Measurements from ENCODE around the gene OSR1.

OSR1 gene

DNA sequence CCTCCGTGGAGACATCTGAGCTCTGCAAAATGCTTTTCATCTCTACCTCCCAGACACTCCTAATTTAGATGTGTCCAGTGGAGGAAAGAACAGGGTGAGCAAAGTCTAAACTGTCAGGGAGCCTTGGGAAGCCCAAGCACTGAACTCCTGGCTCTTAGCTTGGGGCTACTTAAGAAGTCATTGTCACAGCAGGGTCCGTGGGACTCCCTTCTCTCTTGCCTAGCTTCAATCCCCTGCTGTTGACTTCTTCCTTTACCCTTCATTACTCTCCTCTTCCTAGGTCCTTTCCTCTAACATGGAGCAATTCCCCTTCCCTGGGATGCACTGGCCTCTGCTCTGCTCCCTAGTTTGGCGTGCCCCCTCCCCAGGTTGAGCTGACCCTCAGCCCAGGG, 3.4 kb downstream of the OSR1 start:
- TF ChIP-seq, protein P1, sequence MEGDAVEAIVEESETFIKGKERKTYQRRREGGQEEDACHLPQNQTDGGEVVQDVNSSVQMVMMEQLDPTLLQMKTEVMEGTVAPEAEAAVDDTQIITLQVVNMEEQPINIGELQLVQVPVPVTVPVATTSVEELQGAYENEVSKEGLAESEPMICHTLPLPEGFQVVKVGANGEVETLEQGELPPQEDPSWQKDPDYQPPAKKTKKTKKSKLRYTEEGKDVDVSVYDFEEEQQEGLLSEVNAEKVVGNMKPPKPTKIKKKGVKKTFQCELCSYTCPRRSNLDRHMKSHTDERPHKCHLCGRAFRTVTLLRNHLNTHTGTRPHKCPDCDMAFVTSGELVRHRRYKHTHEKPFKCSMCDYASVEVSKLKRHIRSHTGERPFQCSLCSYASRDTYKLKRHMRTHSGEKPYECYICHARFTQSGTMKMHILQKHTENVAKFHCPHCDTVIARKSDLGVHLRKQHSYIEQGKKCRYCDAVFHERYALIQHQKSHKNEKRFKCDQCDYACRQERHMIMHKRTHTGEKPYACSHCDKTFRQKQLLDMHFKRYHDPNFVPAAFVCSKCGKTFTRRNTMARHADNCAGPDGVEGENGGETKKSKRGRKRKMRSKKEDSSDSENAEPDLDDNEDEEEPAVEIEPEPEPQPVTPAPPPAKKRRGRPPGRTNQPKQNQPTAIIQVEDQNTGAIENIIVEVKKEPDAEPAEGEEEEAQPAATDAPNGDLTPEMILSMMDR (IDR thresholded peaks at IDR 0.05; ENCODE audit: insufficient read depth, low read depth, low read length, missing control alignments), result no peak
- DNase-seq (ENCODE audit: low read depth), result no peak
- H3K4me3 ChIP-seq (ENCODE audit: low read depth, low read length), result no peak overlapping the region

DNA sequence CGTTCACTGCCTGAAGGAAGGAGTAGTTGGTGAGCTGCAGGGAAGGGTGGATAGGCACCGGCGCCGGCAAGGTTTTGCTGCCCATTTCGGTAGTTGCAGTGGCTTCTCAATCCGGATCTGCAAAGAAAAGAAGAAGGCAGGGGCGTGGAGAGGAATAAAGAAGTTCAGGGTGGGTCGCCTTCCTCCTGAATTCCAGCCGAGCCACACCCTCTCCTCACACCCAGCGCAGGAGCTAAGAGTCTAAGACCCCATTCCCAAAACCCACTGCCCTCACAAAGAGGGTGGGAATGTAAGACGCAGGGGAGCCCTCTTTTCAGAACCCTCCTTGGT, 4.7 kb downstream of the OSR1 start:
- TF ChIP-seq, protein P1 (IDR thresholded peaks at IDR 0.05; ENCODE audit: insufficient read depth, low read depth, low read length, missing control alignments), result no peak
- no peak overlapping the region for H3K4me3 ChIP-seq (ENCODE audit: low read depth, low read length)
- DNase-seq (ENCODE audit: low read depth), result no peak

DNA sequence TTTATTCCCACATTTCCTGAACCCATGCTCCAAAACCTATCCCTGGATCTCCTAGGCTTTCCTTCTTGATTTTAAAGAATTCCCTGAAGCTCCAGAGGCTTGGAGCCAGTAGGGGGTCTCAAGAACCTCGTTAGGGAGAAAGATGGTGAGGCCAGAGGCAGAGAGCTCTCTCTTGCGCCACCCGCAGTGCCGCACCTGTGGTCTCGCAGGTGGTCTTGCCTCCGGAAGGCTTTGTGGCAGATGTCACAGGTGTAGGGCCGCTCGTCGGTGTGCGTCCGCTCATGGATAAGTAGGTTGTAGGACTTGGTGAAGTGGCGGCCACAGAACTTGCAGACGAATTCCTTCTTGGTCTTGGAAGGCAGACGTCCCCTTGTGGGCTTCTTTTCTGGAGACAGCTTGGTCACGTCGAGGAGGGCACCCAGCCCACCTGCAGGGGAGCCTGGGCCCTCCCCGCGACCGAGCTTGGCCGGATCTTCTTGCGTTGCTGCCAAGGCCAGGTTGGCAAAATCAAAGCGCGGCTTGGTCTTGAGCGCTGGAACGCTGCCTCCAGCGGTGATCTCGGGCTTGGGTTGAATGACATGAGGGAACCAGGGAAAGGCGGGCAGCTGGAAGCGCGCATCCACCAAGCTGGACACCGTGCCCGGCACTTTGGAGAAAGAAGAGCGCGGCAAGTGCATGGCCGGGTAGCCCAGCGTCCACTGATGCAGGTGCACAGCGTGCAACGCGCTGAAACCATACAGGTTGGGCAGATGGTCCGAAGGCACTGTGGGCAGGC, 5.3 kb downstream of the OSR1 start:
- no peak for DNase-seq (ENCODE audit: low read depth)
- TF ChIP-seq, protein P1 (IDR thresholded peaks at IDR 0.05; ENCODE audit: insufficient read depth, low read depth, low read length, missing control alignments), result no peak
- no peak overlapping the region for H3K4me3 ChIP-seq (ENCODE audit: low read depth, low read length)

DNA sequence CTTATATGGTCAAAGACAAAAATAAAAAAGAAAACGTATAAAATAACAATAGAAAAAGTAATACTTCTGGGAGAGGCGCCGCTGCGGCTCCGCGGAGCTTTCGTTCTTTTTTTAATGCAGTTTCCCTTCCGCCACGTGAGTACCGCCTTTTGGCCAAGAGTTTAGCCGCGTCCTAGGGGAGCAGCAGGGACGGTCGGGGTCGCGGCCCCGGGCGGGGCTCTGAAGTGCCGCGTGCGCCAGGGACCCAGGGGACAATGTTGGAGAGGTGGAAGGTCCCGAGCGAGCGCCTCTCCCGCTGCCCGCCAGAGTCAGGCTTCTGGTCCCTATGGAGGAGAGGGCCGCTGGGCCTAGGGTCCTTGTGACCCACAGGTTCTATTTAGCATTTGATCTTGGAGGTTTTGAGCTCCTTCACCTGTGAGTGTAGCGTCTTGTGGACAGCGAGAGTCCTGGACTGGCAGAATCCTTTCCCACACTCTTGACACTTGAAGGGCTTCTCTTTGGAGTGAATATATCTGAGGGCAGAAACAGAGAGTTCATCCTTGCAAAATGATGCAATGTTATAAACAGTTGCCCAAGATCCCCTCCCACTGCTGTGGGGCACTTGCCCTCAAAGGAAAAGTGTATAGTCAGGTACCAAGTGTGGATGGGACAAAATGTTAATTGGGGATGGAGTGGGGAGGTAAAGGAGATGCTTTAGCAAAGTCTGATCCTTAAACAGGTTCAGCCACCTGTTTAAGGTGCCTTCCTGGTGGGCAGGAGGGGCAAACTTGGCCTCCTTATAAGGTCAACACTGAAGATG, 6.3 kb downstream of the OSR1 start:
- H3K4me3 ChIP-seq (ENCODE audit: low read depth, low read length), result no peak overlapping the region
- TF ChIP-seq, protein P1 (IDR thresholded peaks at IDR 0.05; ENCODE audit: insufficient read depth, low read depth, low read length, missing control alignments), result no peak
- DNase-seq (ENCODE audit: low read depth), result no peak

DNA sequence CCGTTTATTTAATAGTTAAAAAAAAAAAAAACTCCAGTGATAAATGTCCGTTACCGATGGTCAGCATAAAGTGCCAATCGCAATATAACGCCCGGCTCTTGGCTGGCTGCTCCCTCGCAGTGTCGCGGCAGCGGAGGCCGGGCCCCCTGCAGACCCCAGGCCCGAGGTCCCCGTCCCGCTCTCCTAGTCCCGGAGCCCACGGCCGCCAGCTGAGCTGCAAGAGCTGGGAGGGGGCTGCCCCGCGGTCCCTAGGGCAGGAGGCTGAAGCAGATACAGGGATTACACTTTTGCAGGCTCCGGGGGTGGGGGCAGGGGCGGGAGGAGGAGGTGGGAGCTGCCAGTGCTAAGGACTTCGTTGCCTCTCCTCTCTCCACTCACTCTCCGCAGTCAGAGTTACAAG, 6.9 kb downstream of the OSR1 start:
- no peak overlapping the region for H3K4me3 ChIP-seq (ENCODE audit: low read depth, low read length)
- no peak for DNase-seq (ENCODE audit: low read depth)
- TF ChIP-seq, protein P1 (IDR thresholded peaks at IDR 0.05; ENCODE audit: insufficient read depth, low read depth, low read length, missing control alignments), result no peak

DNA sequence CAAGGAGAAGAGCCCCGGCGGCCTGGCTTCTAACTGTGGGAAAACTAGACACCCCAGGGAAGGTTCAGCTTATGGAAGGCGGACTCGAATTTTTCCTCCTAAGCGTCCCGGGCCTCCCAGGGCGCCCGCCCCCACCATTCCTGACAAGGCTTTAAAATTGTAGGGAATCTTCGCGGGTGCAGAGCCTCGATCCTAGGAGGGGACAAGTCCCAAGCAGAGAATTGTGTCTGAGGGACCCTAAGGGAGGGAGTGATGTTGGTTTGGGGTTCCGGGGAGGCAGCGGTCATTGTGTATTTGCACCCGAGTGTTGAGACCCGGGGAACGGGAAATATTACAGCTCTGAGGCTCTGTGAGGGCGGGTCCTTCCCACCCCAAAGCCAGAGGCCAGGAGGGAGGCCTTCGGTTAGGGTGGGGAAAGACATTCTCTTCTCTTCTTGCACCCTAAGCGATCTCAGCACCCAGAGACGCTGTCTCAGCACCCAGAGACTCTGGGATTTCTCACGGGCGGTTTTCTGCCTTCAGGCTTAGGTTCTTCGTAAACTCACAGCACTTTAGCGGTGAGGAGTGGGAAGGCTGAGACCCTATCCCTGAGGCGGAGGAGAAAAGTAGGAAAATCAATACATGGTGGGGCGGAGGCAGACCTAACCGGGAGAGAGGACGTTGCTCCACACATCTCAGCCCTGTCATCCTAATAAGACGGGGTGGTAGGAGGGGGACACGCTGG, 7.6 kb downstream of the OSR1 start:
- no peak overlapping the region for H3K4me3 ChIP-seq (ENCODE audit: low read depth, low read length)
- TF ChIP-seq, protein P1 (IDR thresholded peaks at IDR 0.05; ENCODE audit: insufficient read depth, low read depth, low read length, missing control alignments), result no peak
- DNase-seq (ENCODE audit: low read depth), result no peak
